ENCODE data around the gene REXO4. TPM values are rescaled to one million over a fixed set of nuclear protein-coding genes. Genes with fewer than 3 reads are reported as not detected.

Gene REXO4
- total and polyA plus RNA-seq, 2 of the 8 experiments (the other 6 are each of a cell fraction or from before 2014, with no cell fraction given), result 19.1 to 38.3 TPM

GRCh38 chr9:133389025-133389557 is 28.7 kb downstream of the REXO4 start (continued):
- TF ChIP-seq USF2 (IDR thresholded peaks at IDR 0.05; ENCODE audit: low read length) (no peak), RFX5 (IDR thresholded peaks at IDR 0.05; ENCODE audit: borderline replicate concordance, low read depth, low read length) (no peak), RAD21 (IDR thresholded peaks at IDR 0.05 in 1 of 2, conservative IDR thresholded peaks at IDR 0.05 in 1 of 2; ENCODE audit: low read depth in 2 of 2, low read length in 2 of 2) (no peak), SIX5 (IDR thresholded peaks at IDR 0.05; ENCODE audit: low read depth, low read length) (no peak), NRF1 (IDR thresholded peaks at IDR 0.05; ENCODE audit: low read depth, low read length) (no peak)

Data from H1 (cell line).